ENCODE results near the gene MACROD1. TPM values are rescaled to one million over a fixed set of nuclear protein-coding genes. Genes with fewer than 3 reads are reported as not detected.

The MACROD1 gene
- total and polyA plus RNA-seq, 8 donors: 13.5 to 25.1 (median 20.3) TPM

GRCh38 chr11:64126371-64126770 is 39.5 kb downstream of the MACROD1 start:
- TF ChIP-seq CTCF (IDR thresholded peaks at IDR 0.05): no peak
- no peaks in the 10 kb centered on the region for H3K9me3 ChIP-seq
- intact Hi-C loops (cut with DNase I): no loop called here

GRCh38 chr11:64125676-64126075 is 40.2 kb downstream of the MACROD1 start:
- Histone ChIP-seq H3K4me1 (peaks cover 0 to under 1% of the 10 kb centered on the region in 2 donors), H3K27ac (no peak overlapping the region), H3K36me3 (no peaks in the 10 kb centered on the region), H3K9me3 (no peaks in the 10 kb centered on the region), H3K27me3 (no peaks in the 10 kb centered on the region), H3K4me3 (no peak overlapping the region)
- no peak for TF ChIP-seq CTCF (IDR thresholded peaks at IDR 0.05)
- intact Hi-C loops (cut with DNase I): no loop called here
- no peak for ATAC-seq
- DNase-seq: no peak

More at GRCh38 chr11:64126371-64126770, 39.5 kb downstream of the MACROD1 start:
- no peak overlapping the region for H3K4me3 ChIP-seq
- peak in 1 of 4 donors; percentile 64 for DNase-seq
- peaks cover 0 to 7% of the 10 kb centered on the region in 2 donors for H3K4me1 ChIP-seq
- no peaks in the 10 kb centered on the region for H3K36me3 ChIP-seq
- H3K27ac ChIP-seq: no peak overlapping the region
- H3K27me3 ChIP-seq: no peaks in the 10 kb centered on the region
- ATAC-seq: no peak

GRCh38 chr11:64124147-64124546 is 41.8 kb downstream of the MACROD1 start:
- H3K9me3 ChIP-seq: no peaks in the 10 kb centered on the region
- H3K27ac ChIP-seq: no peak overlapping the region
- no peak for TF ChIP-seq CTCF (IDR thresholded peaks at IDR 0.05)
- no peak for ATAC-seq
- no peak for DNase-seq
- H3K36me3 ChIP-seq: no peaks in the 10 kb centered on the region
- intact Hi-C loops (cut with DNase I): no loop called here
- no peaks in the 10 kb centered on the region for H3K27me3 ChIP-seq
- H3K4me3 ChIP-seq: no peak overlapping the region
- H3K4me1 ChIP-seq: no peaks in the 10 kb centered on the region

- DNase-seq (no peak), ATAC-seq (no peak)
- Histone ChIP-seq H3K27me3 (no peaks in the 10 kb centered on the region), H3K9me3 (no peaks in the 10 kb centered on the region), H3K27ac (peak overlapping the region in 1 of 2 donors; percentile 10), H3K4me1 (no peaks in the 10 kb centered on the region), H3K4me3 (no peak overlapping the region), H3K36me3 (no peaks in the 10 kb centered on the region)
- no peak for TF ChIP-seq CTCF (IDR thresholded peaks at IDR 0.05)
- intact Hi-C loops (cut with DNase I): no loop called here
These were observed 42.2 kb downstream of the MACROD1 start for GRCh38 chr11:64123679-64124078.

- TF ChIP-seq CTCF (IDR thresholded peaks at IDR 0.05): no peak
- Histone ChIP-seq H3K27me3 (no peaks in the 10 kb centered on the region), H3K9me3 (no peaks in the 10 kb centered on the region), H3K4me3 (no peak overlapping the region), H3K4me1 (no peaks in the 10 kb centered on the region), H3K27ac (peak overlapping the region; percentile 10 to 37), H3K36me3 (no peaks in the 10 kb centered on the region)
- ATAC-seq: peak; percentile 88
- DNase-seq: peak in 3 of 4 donors; percentile 78 to 89 (median 81)
- intact Hi-C loops (cut with DNase I): no loop called here
These were observed 43.2 kb downstream of the MACROD1 start for GRCh38 chr11:64122411-64123410.
